Colonic mucosa (tissue), 4 donors: ENCODE results near the gene TMEM121B. TPM values are rescaled to one million over a fixed set of nuclear protein-coding genes. Genes with fewer than 3 reads are reported as not detected.

ENCODE experiments used
- DNase-seq: peaks from one replicate; pipeline ENCODE4 v3.0.0-alpha.2; 2020
- H3K27ac ChIP-seq: fragments of 200-600 bp; one replicate; pipeline ENCODE4 v1.8.0; 2021
- H3K27me3 ChIP-seq: fragments of 200-600 bp; one replicate; pipeline ENCODE4 v1.8.0; 2021
- H3K36me3 ChIP-seq: fragments of 200-600 bp; one replicate; pipeline ENCODE4 v1.8.0; 2021
- H3K4me1 ChIP-seq: fragments of 200-600 bp; one replicate; pipeline ENCODE4 v1.8.0; 2021; ENCODE audit warnings: mild to moderate bottlenecking
- H3K4me3 ChIP-seq: fragments of 200-600 bp; one replicate; pipeline ENCODE4 v1.8.0; 2021
- H3K9ac ChIP-seq, 2 donors: one replicate each; pipeline ENCODE4 v1.7.0; 2013; ENCODE audit warnings: control low read depth in 2 of 2, low read depth in 2 of 2, low read length in 2 of 2
- H3K9me3 ChIP-seq: fragments of 200-600 bp; one replicate; pipeline ENCODE4 v1.8.0; 2021
- CTCF ChIP-seq: fragments of 200-600 bp; IDR thresholded peaks from one replicate; pipeline ENCODE4 v1.8.0; 2022; ENCODE audit warnings: antibody characterized with exemption, mild to moderate bottlenecking
- intact Hi-C: fragments of 100-400 bp; cut with DNase I; formaldehyde crosslinking; loops from one replicate; pipeline ENCODE4 v1.14.1; 2022
- total RNA-seq, 2 donors: library from RNA; stranded (reverse); fragmentation: NEBNext Ultra II Directional in 1 of 2; extraction: Animal tissue kit (Norgen Biotek cat#: 25700) in 1 of 2; gene quantifications; one replicate each; pipeline ENCODE4 v1.2.1, GENCODE V29; 2021
- donor health status: healthy.
- donor health status: DM: no; HTN: no; CAD: no.
- donor health status: DM: no; HTN: no; CAD: no.

TMEM121B gene
- total RNA-seq, 2 donors from 2014 or later = 0.12 to 0.64 TPM

DNA sequence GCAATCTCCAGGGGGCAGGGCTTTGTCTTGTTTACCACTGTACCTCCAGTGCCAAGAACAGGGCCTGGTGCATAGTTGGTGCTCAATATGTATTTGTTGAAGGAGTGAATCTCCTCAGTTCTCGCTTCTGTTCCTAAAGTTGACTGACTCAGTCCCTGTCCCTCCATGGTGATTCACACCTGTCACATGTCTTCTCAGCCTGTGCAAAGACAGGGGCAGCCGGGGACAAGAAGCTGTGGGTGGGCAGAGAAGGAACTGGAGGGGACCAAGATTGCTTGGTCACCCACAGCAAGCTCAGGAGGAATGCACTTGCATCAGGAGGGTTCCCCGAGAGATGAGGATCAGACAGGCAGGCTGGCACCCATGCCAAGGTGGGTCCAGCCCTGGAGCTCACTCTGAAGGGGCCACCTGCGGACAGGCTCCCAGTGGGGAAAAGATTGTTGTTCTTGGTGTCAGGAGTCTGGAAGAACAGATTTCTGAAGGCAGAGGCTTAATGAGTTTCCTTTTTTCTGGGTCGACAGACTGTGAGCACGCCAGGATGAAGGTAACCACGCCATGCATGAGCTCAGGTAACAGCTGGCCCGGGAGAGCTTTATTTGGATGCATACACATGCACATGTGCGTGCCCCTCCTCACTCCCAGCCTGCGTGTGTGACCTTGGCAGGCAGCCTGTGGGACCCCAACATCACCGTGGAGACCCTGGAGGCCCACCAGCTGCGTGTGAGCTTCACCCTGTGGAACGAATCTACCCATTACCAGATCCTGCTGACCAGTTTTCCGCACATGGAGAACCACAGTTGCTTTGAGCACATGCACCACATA, 19.5 kb downstream of the TMEM121B start:
- no peak overlapping the region for H3K9ac ChIP-seq
- H3K27me3 ChIP-seq = no peaks in the 10 kb centered on the region
- no peaks in the 10 kb centered on the region for H3K4me1 ChIP-seq
- no peak for TF ChIP-seq CTCF
- H3K36me3 ChIP-seq = no peaks in the 10 kb centered on the region
- no peak for DNase-seq
- H3K4me3 ChIP-seq = no peak overlapping the region
- H3K27ac ChIP-seq = no peak overlapping the region
- H3K9me3 ChIP-seq = no peaks in the 10 kb centered on the region
- intact Hi-C loops = no loop called here

GRCh38 chr22:17100621-17101020, 20.5 kb downstream of the TMEM121B start:
- H3K4me3 ChIP-seq = no peak overlapping the region
- H3K9me3 ChIP-seq = no peaks in the 10 kb centered on the region
- no peaks in the 10 kb centered on the region for H3K36me3 ChIP-seq
- H3K27me3 ChIP-seq = no peaks in the 10 kb centered on the region
- DNase-seq = no peak
- no peak overlapping the region for H3K9ac ChIP-seq
- H3K4me1 ChIP-seq = no peaks in the 10 kb centered on the region
- no peak overlapping the region for H3K27ac ChIP-seq
- intact Hi-C loops = no loop called here
- TF ChIP-seq CTCF = no peak

GRCh38 chr22:17098379-17098819, 22.8 kb downstream of the TMEM121B start:
- Histone ChIP-seq H3K27ac (no peak overlapping the region), H3K27me3 (no peaks in the 10 kb centered on the region), H3K36me3 (no peaks in the 10 kb centered on the region), H3K9ac (no peak overlapping the region), H3K4me1 (no peaks in the 10 kb centered on the region), H3K9me3 (no peaks in the 10 kb centered on the region), H3K4me3 (no peak overlapping the region)
- TF ChIP-seq CTCF = no peak
- intact Hi-C loops = no loop called here
- DNase-seq = no peak

GRCh38 chr22:17097701-17098100, 23.5 kb downstream of the TMEM121B start:
- H3K9me3 ChIP-seq = no peaks in the 10 kb centered on the region
- DNase-seq = no peak
- H3K9ac ChIP-seq = no peak overlapping the region
- TF ChIP-seq CTCF = no peak
- no peaks in the 10 kb centered on the region for H3K36me3 ChIP-seq
- intact Hi-C loops = no loop called here
- no peak overlapping the region for H3K27ac ChIP-seq
- no peaks in the 10 kb centered on the region for H3K27me3 ChIP-seq
- H3K4me3 ChIP-seq = no peak overlapping the region
- no peaks in the 10 kb centered on the region for H3K4me1 ChIP-seq

- no peaks in the 10 kb centered on the region for H3K4me1 ChIP-seq
- intact Hi-C loops = no loop called here
- H3K9me3 ChIP-seq = no peaks in the 10 kb centered on the region
- no peaks in the 10 kb centered on the region for H3K27me3 ChIP-seq
- no peak for TF ChIP-seq CTCF
- DNase-seq = no peak
- no peaks in the 10 kb centered on the region for H3K36me3 ChIP-seq
- H3K27ac ChIP-seq = no peak overlapping the region
- no peak overlapping the region for H3K9ac ChIP-seq
- no peak overlapping the region for H3K4me3 ChIP-seq
Observed at GRCh38 chr22:17097062-17097461, 24.1 kb downstream of the TMEM121B start.
